Measurements from ENCODE around the gene SHF.
"Not testable (repeated sequence)": the region's sequence is repeated elsewhere in the genome, so short reads cannot be mapped to it uniquely, and the experiment has no call there.

Gene SHF, protein sequence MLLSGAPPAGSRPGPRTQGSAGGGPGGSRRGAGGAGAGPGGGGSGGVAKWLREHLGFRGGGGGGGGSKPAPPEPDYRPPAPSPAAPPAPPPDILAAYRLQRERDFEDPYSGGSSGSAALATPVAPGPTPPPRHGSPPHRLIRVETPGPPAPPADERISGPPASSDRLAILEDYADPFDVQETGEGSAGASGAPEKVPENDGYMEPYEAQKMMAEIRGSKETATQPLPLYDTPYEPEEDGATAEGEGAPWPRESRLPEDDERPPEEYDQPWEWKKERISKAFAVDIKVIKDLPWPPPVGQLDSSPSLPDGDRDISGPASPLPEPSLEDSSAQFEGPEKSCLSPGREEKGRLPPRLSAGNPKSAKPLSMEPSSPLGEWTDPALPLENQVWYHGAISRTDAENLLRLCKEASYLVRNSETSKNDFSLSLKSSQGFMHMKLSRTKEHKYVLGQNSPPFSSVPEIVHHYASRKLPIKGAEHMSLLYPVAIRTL

DNA sequence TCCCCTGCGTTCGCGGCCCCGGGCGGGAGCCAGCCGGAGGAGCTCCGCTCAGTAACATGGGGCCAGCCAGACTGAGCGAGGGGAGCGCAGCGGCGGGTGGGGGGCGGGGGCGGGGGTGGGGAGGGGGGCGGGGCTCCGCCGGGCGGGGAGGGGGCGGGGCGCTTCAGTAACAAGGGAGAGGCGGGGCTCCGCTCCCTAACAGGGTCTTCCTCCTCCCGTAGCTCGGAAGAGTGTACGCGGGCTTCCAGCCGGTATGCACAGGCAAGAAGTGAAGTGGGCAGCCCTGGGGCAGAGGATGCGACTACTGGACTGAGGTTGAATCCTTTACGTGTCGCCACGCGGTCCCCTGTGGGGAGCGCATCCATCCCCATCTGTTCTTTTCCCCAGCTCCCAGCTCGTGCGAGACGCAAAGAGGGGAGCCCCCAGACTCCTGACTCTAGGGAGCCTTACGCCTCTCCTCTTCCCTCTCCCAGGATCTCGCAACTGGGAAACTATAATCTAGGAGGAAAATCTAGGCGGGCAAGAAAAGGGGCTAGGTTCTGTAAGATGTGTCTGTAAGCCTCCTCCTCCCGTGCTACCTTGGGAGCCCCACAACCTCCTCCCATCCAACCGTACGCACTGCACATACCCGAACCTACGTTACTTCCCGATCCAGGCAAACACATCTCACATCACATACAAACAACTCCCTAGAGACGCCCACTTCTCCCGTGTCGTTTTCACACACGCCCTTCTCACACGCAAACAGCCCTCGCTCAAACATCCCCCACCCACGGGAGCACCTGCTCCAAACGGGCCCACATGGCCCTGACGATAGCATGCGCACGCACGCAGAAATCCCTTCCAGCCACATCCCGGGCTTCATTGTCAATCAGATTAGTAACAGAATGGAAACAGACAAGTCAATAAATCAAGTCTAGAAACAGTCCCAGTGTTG, at the start of gene SHF:
Gene SHF, minus strand, starts transcription at position 73 of the 937 bp plus-strand sequence. Its CDS starts 15 bp downstream, at position 58.
- peak; percentile 38 for DNase-seq

DNA sequence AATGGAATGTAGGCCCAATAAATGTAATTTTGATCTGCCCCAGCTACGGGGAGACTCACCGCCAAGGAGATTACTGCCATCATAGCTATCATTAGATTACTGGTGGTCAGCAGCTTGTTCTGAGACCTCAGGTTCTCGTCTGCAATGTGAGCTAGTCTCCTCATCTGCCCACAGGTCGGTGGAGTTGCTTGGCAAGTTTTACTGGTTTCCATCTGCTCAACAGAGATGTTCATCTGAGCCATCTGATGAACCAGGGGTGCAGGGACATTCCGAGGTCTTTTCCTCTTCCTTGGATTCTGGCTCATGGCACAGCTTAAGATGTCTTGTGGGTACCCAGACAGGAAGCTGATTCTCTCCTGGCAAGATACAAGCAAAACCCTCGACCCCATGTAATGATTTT, 49.0 kb upstream of the SHF start:
- not testable (repeated sequence) for DNase-seq

DNA sequence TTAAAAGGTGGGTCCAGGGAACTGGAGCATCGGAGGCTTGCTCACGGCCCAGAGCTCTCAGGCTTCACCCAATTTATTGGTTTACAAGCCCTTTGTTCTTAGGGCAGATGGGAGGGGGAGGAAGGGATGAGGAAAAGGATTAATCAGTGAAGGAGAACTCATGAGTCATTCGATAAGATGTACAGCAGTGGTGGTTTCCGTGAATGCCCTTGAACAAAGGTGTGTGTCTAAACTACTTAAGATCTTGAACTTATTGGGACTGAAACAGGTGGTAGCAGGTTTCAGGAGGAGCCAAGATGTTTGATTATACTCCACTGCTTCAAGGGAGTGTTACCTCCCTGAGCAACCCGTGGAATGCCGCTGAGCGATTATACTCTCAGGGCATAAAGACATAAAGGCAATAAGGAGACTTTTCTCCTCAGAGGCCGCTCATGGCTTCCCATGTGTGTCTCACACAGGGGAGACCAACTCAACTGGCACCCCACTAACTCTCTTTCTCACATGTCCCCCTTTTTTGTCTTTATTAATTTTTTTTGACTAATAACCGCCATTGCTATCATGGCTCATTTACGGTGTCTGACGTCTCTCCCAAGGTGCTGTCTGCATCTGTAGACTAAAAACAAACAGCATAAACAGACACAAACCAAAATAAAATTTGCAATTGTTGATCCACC, 46.9 kb upstream of the SHF start:
- DNase-seq, result no peak

GRCh38 chr15:45231864-45232562, 44.2 kb upstream of the SHF start:
- no peak for DNase-seq

GRCh38 chr15:45231132-45231531, 43.4 kb upstream of the SHF start:
- no peak for DNase-seq

- no peak for DNase-seq
Observed at GRCh38 chr15:45230245-45230965, 42.6 kb upstream of the SHF start.

DNA sequence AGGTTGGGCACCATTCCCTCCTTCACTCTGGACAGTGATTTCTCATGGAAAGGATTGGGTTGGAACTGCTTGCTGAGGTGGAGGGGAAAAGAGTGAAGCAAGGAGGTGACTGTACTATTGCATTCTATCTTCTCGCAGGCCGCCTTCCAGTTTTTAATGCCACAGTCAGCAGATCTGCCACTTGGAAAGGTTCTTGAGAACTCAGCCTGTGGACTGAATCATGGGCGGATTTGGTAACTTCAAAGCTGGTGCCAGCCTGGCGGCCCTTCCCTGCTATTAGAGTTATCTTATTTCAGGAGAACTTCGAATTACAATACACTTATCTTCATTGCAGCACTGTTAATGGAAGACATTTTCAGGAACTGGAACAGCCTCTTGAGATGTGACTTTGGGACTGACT, 41.2 kb upstream of the SHF start:
- DNase-seq, result no peak

DNA sequence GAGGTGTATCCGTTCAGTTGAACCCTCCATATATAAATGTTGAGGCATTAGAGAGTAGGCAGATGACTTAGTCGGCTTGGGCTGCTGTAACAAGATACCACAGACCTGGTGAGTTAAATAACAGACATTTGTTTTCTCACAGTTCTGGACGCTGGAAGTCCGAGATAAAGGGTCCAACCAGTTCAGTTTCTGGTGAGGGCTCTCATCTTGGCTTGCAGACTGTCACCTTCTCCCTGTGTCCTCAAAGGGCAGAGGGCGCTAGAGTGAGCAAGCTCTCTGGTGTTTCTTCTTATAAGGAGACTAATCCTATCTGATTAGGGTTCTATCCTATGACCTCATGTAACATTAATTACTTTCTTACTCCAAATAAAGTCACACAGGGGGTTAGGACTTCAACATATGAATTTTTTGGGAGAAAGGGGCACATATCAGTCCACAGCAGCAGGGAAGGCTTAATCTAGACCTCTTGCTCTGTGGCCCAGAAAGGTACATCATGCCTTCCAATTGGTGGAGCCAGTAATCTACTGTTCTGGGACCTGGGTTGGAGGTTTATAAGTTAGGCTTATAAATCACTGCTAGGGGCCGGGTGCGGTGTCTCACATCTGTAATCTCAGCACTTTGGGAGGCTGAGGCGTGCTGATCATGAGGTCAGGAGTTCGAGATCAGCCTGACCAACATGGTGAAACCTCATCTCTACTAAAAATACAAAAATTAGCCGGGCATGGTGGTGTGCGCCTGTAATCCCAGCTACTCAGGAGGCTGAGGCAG, 37.9 kb upstream of the SHF start:
- no peak for DNase-seq

GRCh38 chr15:45224621-45225217, 37.0 kb upstream of the SHF start:
- no peak for DNase-seq

DNA sequence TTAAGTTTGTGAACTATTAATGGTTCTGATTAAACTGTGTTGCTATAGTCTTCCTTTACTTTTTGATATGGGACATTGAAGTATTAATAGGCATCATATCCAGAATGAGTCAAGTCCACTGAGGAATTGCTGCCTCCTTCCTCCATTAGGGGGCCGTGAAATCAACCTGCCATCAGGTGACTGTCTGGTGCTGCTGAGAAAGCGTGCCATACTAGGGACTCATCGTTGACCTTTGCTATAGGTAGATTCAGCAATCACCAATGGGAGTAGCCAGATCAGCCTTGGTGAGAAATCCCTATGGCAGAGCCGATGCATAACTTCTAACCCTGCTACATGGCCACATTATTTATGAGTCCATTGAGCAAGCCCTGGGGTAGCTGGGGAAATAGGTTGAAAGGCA, 34.2 kb upstream of the SHF start:
- no peak for DNase-seq

GRCh38 chr15:45221053-45221599, 33.4 kb upstream of the SHF start:
- no peak for DNase-seq

- no peak for DNase-seq
Observed at GRCh38 chr15:45212493-45212892, 24.7 kb upstream of the SHF start.

DNA sequence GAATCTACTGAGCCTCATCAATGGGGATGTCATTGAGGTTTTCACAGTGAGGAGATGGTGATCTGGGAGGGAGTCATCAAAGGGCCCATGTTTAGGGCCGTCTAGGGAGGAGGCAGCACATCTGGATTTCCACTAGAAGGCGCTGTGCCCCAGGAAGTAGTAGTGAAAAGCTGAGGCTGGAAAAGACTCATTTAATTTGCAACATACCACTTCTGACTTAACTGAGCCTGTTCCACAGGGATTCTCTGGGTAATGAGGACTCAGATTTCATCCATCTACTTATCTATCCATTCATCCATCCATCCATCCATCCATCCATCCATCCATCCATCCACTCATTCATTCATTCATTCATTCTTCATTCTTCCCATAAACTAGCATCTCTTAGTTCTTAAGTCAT, 17.4 kb upstream of the SHF start:
- no peak for DNase-seq

GRCh38 chr15:45203182-45203581, 15.4 kb upstream of the SHF start:
- DNase-seq, result no peak

- no peak for DNase-seq
Observed at GRCh38 chr15:45201869-45202268, 14.1 kb upstream of the SHF start.

- no peak for DNase-seq
Observed at GRCh38 chr15:45201557-45201859, 13.7 kb upstream of the SHF start.

DNA sequence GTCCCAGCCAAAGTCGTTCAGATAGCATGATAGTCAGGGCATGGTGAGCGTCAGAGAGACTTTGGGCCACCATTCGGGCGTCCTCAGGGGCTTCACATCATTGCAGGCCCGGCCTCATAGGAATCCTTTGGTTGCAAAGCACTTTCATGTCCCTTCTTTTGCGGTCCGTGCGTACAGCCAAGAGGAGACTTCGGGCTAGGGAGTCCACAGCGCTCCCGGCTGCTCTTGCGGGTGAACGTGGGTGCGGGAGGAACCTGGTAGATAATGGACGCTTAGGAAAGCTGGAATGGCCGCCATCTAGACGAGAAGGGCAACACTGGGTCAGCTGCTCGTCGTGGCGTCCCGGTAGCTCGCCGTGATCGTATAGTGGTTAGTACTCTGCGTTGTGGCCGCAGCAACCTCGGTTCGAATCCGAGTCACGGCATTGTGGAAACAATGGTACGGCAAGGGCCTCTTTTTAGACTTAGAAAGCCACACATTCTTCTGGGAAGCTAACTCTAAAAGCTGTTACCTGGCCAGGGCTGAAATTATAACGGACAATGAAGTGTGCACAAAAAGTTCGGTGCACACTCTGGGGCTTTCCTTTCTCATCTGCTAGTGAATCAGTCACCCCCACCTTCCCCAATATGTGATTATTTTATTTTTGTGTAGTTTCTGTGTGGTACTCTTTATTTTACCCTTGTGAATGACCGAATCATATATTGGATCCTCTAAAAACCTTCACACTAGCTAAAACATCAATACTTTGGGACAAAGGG, 13.2 kb upstream of the SHF start:
- peak; percentile 62 for DNase-seq

DNA sequence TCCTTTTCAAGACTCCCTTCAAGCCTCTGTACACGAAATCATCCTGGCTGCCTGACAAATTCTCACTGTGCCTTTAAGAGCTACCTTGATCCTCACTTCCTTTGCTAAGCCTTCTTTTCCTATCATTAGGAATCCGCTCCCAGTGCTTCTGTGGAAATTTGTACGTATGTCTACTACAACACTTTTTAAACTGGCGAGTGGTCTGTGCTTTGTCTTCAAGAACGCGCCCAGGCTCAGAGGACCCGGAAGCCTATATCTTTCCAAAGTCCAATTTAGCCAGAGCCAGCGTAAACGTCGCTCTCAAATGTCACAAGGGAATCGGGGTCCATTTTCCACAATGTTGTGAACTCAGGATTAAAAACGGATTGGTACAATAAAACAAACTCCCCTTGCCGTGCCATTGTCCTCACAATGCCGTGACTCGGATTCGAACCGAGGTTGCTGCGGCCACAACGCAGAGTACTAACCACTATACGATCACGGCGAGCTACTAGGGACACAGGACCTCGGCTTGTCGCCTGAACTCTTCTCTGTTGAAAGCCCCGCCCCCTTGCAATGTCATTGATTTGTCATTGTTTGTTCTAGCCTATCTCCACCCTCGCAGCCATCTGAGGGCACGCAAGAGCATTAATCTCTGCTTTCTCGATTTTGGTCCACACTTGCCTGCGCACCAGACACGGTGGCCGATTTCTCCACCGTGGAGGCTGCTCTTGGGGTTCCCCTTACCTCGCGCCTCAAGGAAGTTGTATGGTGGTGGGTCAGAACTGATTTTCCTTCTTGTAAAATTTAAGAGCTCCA, 12.4 kb upstream of the SHF start:
- peak; percentile 93 for DNase-seq
